Neural cell (in vitro differentiated cells): ENCODE results near the gene WBP1. TPM values are rescaled to one million over a fixed set of nuclear protein-coding genes. Genes with fewer than 3 reads are reported as not detected.

Experiments used
- H2AFZ ChIP-seq: fragments of 200-600, 300-800 bp; sonication (generic), shearing (Covaris generic); 2 replicates; pipeline ENCODE4 v1.6.0; 2014; ENCODE audit warnings: low read depth, mild to moderate bottlenecking, antibody characterized with exemption, low read length, moderate library complexity
- H3F3A ChIP-seq: fragments of 200-600 bp; shearing (Covaris generic); 2 replicates; pipeline ENCODE4 v1.6.1; 2016; ENCODE audit warnings: mild to moderate bottlenecking, moderate library complexity, mixed read lengths, antibody characterized with exemption, low read length; ENCODE audit not compliant: insufficient read depth, poor library complexity, severe bottlenecking
- H3K27ac ChIP-seq: fragments of 200-600, 300-800 bp; sonication (generic), shearing (Covaris generic); 2 replicates; pipeline ENCODE4 v1.5.1; 2014; ENCODE audit warnings: mild to moderate bottlenecking, low read length, moderate library complexity
- H3K27me3 ChIP-seq: fragments of 300-800, 200-600 bp; sonication (generic), shearing (Covaris generic); 2 replicates; pipeline ENCODE4 v1.6.0; 2014; ENCODE audit warnings: mild to moderate bottlenecking, low read depth, low read length, moderate library complexity; ENCODE audit not compliant: insufficient read depth
- H3K36me3 ChIP-seq: fragments of 300-800, 200-600 bp; sonication (generic), shearing (Covaris generic); 2 replicates; pipeline ENCODE4 v1.5.1; 2014; ENCODE audit warnings: mild to moderate bottlenecking, antibody characterized with exemption, low read length, moderate library complexity; ENCODE audit not compliant: insufficient read depth
- H3K4me2 ChIP-seq: fragments of 300-800, 200-600 bp; sonication (generic), shearing (Covaris generic); 2 replicates; pipeline ENCODE4 v1.6.0; 2014; ENCODE audit warnings: mild to moderate bottlenecking, low read length
- H3K4me3 ChIP-seq: fragments of 300-800, 200-600 bp; sonication (generic), shearing (Covaris generic); 2 replicates; pipeline ENCODE4 v1.5.1; 2014; ENCODE audit warnings: mild to moderate bottlenecking, low read length, moderate library complexity
- H3K79me2 ChIP-seq: fragments of 200-600 bp; shearing (Covaris generic); replicated peaks from 2 replicates; pipeline ENCODE4 v1.6.0; 2014; ENCODE audit warnings: mild to moderate bottlenecking, low read length, moderate library complexity; ENCODE audit not compliant: insufficient read depth
- H3K9ac ChIP-seq: fragments of 300-800, 200-600 bp; sonication (generic), shearing (Covaris generic); 2 replicates; pipeline ENCODE4 v1.6.1; 2016; ENCODE audit warnings: mild to moderate bottlenecking, low read length, mixed read lengths
- H3K9me2 ChIP-seq: fragments of 200-600 bp; shearing (Covaris generic); 2 replicates; pipeline ENCODE4 v1.6.1; 2016; ENCODE audit warnings: mild to moderate bottlenecking, low read length, mixed read lengths; ENCODE audit not compliant: insufficient read depth
- H3K9me3 ChIP-seq: fragments of 200-600, 300-800 bp; sonication (generic), shearing (Covaris generic); 2 replicates; pipeline ENCODE4 v1.6.1; 2016; ENCODE audit warnings: mild to moderate bottlenecking, mixed run types, low read length, moderate library complexity, mixed read lengths
- H4K20me1 ChIP-seq: fragments of 200-600 bp; shearing (Covaris generic); 2 replicates; pipeline ENCODE4 v1.6.1; 2016; ENCODE audit warnings: mild to moderate bottlenecking, mixed run types; ENCODE audit not compliant: insufficient read depth
- EP300 ChIP-seq: fragments of 450-650 bp; conservative IDR thresholded peaks from 2 replicates; pipeline ENCODE4 v1.6.1; 2014; ENCODE audit warnings: antibody characterized with exemption, mild to moderate bottlenecking, moderate library complexity; ENCODE audit not compliant: poor library complexity, severe bottlenecking
- EZH2 ChIP-seq: fragments of 200-600, 300-800 bp; shearing (Covaris generic), sonication (generic); IDR thresholded peaks from 2 replicates; pipeline ENCODE4 v1.6.1; 2014; ENCODE audit warnings: antibody characterized with exemption, low read length, borderline replicate concordance, mild to moderate bottlenecking; ENCODE audit not compliant: insufficient read depth, poor library complexity, severe bottlenecking
- MXI1 ChIP-seq: fragments of 450-650 bp; conservative IDR thresholded peaks from 2 replicates; pipeline ENCODE4 v1.6.1; 2014; ENCODE audit warnings: antibody characterized with exemption, mild to moderate bottlenecking; ENCODE audit not compliant: poor library complexity, severe bottlenecking
- POLR2AphosphoS5 ChIP-seq: IDR thresholded peaks from 2 replicates; pipeline ENCODE4 v1.6.1; 2012
- RAD21 ChIP-seq: fragments of 450-650 bp; conservative IDR thresholded peaks from 2 replicates; pipeline ENCODE4 v1.6.1; 2014; ENCODE audit warnings: antibody characterized with exemption, mild to moderate bottlenecking, moderate library complexity
- SMC3 ChIP-seq: fragments of 450-650 bp; conservative IDR thresholded peaks from 2 replicates; pipeline ENCODE4 v1.6.1; 2014; ENCODE audit warnings: antibody characterized with exemption, mild to moderate bottlenecking, moderate library complexity; ENCODE audit not compliant: poor library complexity
- TAF1 ChIP-seq: IDR thresholded peaks from 2 replicates; pipeline ENCODE4 v1.6.1; 2012; ENCODE audit warnings: low read depth
- polyA plus RNA-seq: library from polyadenylated mRNA; depleted of rRNA; stranded (reverse); fragments of >200 nt; gene quantifications from 2 replicates; pipeline ENCODE4 v1.2.3, GENCODE V29; 2014
- TF ChIP-seq, protein P1 (sequence below): fragments of 450-650 bp; IDR thresholded peaks from 2 replicates; pipeline ENCODE4 v1.5.1; 2014; ENCODE audit warnings: antibody characterized with exemption, mild to moderate bottlenecking, moderate library complexity; ENCODE audit not compliant: poor library complexity, severe bottlenecking
- TF ChIP-seq, protein P2 (sequence below): IDR thresholded peaks from 2 replicates; pipeline ENCODE4 v1.6.1; 2012; ENCODE audit warnings: borderline replicate concordance

The WBP1 gene
- polyA plus RNA-seq, 1 donor from 2014 or later: 220 TPM

DNA sequence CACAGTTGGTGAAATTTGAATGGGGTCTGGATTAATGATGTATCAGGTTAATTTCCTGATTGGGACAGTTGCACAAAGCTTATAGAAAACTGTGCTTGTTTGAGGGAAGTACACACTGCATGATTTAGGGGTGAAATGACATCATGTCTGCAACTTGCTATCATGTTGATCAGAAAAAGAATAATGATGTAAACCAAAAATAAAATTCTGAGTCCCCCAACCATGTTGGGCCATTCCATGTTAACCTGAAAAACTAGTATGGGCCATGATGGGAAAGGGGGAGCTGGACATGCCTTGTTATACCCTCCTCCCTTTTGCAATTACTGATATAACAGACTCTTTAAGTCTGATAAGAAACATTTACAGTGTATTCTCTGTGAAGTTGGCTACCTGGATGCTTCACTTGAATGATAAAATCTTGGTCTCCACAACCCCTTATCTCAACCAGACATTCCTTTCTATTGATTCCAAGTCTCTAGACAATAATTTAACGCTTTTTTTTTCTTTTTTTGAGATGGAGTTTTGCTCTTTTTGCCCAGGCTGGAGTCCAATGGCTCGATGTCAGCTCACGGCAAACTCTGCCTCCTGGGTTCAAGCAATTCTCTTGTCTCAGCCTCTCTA is 7.6 kb upstream of the WBP1 start:
- Histone ChIP-seq H3K27ac (no peak overlapping the region), H3K27me3 (no peaks in the 10 kb centered on the region), H3K79me2 (no peaks in the 10 kb centered on the region), H3K4me2 (no peak overlapping the region), H4K20me1 (no peaks in the 10 kb centered on the region), H2AFZ (no peak overlapping the region), H3K9ac (no peak overlapping the region), H3K9me3 (no peaks in the 10 kb centered on the region), H3K9me2 (no peaks in the 10 kb centered on the region), H3K4me3 (no peak overlapping the region), H3K36me3 (no peaks in the 10 kb centered on the region), H3F3A (no peaks in the 10 kb centered on the region)
- TF ChIP-seq, protein P1, sequence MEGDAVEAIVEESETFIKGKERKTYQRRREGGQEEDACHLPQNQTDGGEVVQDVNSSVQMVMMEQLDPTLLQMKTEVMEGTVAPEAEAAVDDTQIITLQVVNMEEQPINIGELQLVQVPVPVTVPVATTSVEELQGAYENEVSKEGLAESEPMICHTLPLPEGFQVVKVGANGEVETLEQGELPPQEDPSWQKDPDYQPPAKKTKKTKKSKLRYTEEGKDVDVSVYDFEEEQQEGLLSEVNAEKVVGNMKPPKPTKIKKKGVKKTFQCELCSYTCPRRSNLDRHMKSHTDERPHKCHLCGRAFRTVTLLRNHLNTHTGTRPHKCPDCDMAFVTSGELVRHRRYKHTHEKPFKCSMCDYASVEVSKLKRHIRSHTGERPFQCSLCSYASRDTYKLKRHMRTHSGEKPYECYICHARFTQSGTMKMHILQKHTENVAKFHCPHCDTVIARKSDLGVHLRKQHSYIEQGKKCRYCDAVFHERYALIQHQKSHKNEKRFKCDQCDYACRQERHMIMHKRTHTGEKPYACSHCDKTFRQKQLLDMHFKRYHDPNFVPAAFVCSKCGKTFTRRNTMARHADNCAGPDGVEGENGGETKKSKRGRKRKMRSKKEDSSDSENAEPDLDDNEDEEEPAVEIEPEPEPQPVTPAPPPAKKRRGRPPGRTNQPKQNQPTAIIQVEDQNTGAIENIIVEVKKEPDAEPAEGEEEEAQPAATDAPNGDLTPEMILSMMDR: no peak
- TF ChIP-seq EP300 (no peak), SMC3 (no peak), MXI1 (no peak), POLR2AphosphoS5 (no peak), TAF1 (no peak)

DNA sequence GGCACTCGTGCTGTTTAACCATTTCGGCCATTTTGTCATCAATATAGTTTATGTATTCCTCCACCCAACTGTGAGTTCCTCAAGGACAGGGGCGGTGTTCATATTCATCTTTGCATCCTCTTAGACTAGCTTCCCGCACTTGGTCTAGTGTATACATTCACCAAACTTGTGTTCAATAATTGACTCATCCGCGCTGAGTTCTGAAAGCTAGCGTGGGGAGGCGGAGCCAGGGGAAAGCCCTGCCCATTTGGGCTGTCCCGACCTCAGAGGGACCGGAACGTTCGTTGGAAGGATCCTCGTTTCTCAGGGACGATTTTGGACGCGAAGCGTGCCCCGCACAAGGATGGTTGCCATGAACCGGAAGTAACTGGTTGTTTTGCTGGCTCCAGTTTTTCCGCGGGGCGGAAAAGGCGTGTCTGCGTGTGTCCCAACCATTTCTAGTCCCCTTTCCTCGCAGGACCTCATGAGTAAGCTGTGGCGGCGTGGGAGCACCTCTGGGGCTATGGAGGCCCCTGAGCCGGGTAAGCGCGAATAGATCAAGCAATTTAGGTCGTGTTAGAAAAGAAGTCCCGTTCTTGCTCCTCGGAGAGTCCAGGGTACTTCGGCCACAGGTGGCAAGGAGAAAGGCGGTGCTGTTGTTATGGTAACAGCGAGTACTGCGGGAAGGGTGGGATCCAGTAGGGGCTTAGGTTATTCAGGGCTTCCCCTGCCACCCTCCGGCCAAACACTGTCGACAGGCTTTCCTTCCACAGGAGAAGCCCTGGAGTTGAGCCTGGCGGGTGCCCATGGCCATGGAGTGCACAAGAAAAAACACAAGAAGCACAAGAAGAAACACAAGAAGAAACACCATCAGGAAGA is 3.4 kb upstream of the WBP1 start, which contains the start of gene INO80B:
Gene INO80B (plus strand): TSS at position 434 of the 858 bp plus-strand sequence. CDS start 30 bp downstream, at position 464.
- TF ChIP-seq, protein P1: peak; percentile 42
- TF ChIP-seq POLR2AphosphoS5 (peak; percentile 67), TAF1 (peak; percentile 56), MXI1 (peak; percentile 97), EZH2 (no peak), SMC3 (peak; percentile 65), EP300 (peak; percentile 74), RAD21 (peak; percentile 42)
- TF ChIP-seq, protein P2, sequence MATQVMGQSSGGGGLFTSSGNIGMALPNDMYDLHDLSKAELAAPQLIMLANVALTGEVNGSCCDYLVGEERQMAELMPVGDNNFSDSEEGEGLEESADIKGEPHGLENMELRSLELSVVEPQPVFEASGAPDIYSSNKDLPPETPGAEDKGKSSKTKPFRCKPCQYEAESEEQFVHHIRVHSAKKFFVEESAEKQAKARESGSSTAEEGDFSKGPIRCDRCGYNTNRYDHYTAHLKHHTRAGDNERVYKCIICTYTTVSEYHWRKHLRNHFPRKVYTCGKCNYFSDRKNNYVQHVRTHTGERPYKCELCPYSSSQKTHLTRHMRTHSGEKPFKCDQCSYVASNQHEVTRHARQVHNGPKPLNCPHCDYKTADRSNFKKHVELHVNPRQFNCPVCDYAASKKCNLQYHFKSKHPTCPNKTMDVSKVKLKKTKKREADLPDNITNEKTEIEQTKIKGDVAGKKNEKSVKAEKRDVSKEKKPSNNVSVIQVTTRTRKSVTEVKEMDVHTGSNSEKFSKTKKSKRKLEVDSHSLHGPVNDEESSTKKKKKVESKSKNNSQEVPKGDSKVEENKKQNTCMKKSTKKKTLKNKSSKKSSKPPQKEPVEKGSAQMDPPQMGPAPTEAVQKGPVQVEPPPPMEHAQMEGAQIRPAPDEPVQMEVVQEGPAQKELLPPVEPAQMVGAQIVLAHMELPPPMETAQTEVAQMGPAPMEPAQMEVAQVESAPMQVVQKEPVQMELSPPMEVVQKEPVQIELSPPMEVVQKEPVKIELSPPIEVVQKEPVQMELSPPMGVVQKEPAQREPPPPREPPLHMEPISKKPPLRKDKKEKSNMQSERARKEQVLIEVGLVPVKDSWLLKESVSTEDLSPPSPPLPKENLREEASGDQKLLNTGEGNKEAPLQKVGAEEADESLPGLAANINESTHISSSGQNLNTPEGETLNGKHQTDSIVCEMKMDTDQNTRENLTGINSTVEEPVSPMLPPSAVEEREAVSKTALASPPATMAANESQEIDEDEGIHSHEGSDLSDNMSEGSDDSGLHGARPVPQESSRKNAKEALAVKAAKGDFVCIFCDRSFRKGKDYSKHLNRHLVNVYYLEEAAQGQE: peak; percentile 58
- no peaks in the 10 kb centered on the region for H4K20me1 ChIP-seq
- H3K36me3 ChIP-seq: no peaks in the 10 kb centered on the region
- H3K27ac ChIP-seq: no peak within 1 kb of the TSS
- H3K9me3 ChIP-seq: no peaks in the 10 kb centered on the region
- peak within 1 kb of the TSS; percentile 99 for H3K4me3 ChIP-seq
- peak within 1 kb of the TSS; percentile 93 for H3K4me2 ChIP-seq
- peak within 1 kb of the TSS; percentile 42 for H2AFZ ChIP-seq
- H3K27me3 ChIP-seq: no peaks in the 10 kb centered on the region
- no peaks in the 10 kb centered on the region for H3K9me2 ChIP-seq
- H3F3A ChIP-seq: no peaks in the 10 kb centered on the region
- H3K79me2 ChIP-seq: peaks cover 12% of the 10 kb centered on the region
- H3K9ac ChIP-seq: peak within 1 kb of the TSS; percentile 59
